GM10248 (cell line): ENCODE results near the gene FSTL5.

Experiments used
- CTCF ChIA-PET: fragments of 300-600 bp; sonication (Branson Sonifier 250); formaldehyde crosslinking; extraction: SDS; loops from one replicate; lab custom pipeline; 2021; ENCODE audit warnings: antibody characterized with exemption; lab: Yijun Ruan, JAX
- POLR2A ChIA-PET: fragments of 350-650 bp; sonication (Branson Sonifier 250); formaldehyde crosslinking; extraction: SDS; loops from one replicate; lab custom pipeline; 2020; ENCODE audit warnings: antibody characterized with exemption; lab: Yijun Ruan, JAX
- DNase-seq: peaks from one replicate; pipeline ENCODE4 v3.0.0; 2012; ENCODE audit errors: extremely low spot score
- CTCF ChIP-seq: IDR thresholded peaks from 2 replicates; pipeline ENCODE4 v1.5.1; 2012; ENCODE audit warnings: mild to moderate bottlenecking, low read depth; ENCODE audit errors: extremely low read depth, missing control alignments, control extremely low read depth

Gene FSTL5

GRCh38 chr4:162015090-162015489, 148.7 kb downstream of the FSTL5 start:
- DNase-seq, result no peak
- TF ChIP-seq CTCF, result no peak
- CTCF ChIA-PET, result no interaction called here
- POLR2A ChIA-PET, result no interaction called here

DNA sequence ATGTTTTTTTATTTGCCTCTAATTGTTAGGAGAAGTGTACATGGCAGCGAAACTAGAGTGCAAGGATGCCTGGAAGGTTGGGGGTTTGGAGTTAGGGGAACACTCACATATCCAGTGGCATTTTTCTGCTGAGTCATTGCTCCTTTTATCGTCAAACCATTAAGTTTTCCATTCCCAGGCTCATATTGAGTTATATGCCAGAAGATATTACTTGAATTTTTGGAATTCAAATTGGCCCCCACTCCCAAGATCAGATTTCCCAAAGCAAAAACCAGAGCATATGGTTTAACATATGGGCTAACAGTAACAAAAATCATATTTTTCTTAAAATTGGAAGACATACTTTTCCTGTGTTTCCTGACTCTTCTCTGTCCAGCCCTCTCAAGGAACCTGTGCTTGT, 152.7 kb downstream of the FSTL5 start:
- ChIA-PET CTCF (no interaction called here), POLR2A (no interaction called here)
- no peak for TF ChIP-seq CTCF
- DNase-seq, result no peak

- no peak for DNase-seq
- TF ChIP-seq CTCF, result no peak
- POLR2A ChIA-PET, result no interaction called here
- CTCF ChIA-PET, result no interaction called here
Measured at GRCh38 chr4:162010362-162010761, 153.4 kb downstream of the FSTL5 start.

DNA sequence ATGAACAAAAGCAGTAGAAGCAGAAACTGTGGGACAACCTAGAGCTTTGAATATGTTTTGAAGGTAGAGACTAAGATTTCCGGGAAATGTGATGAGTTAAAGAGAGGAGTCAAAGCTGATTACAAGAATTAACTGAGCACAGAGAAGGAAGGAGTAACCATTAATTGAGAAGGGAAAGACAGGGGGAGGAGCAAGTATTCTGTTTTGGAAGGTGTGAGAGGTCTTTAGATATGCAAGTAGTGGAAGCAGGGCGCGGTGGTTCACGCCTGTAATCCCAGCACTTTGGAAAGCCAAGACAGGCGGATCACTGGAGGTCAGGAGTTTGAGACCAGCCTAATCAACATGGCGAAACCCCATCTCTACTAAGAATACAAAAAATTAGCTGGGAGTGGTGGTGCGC, 171.5 kb downstream of the FSTL5 start:
- POLR2A ChIA-PET, result no interaction called here
- CTCF ChIA-PET, result no interaction called here
- no peak for TF ChIP-seq CTCF
- DNase-seq, result no peak

- TF ChIP-seq CTCF, result no peak
- no peak for DNase-seq
- ChIA-PET POLR2A (no interaction called here), CTCF (no interaction called here)
Measured at GRCh38 chr4:161991811-161992210, 172.0 kb downstream of the FSTL5 start.

- ChIA-PET CTCF (no interaction called here), POLR2A (no interaction called here)
- TF ChIP-seq CTCF, result no peak
- DNase-seq, result no peak
Measured at GRCh38 chr4:161990721-161991120, 173.1 kb downstream of the FSTL5 start.

DNA sequence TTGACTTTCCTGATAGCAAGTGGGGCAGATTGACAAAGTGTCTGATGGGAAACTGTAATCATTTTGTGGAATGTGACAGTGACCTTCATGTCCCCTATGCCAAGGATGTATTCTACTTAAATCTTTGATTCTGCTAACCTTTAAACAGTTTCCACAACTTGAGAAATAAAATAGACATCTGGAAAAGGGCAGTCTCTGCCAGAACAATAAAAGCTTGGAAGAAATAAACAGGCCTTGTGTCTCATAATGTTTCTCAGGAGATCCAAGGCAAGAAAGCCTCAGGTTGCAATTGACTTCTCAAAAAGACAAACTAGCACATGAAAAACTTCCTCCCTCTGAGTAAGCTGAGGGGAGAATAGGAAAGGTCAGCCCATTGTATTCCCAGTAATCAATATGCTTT, 174.9 kb downstream of the FSTL5 start:
- DNase-seq, result no peak
- POLR2A ChIA-PET, result no interaction called here
- TF ChIP-seq CTCF, result no peak
- CTCF ChIA-PET, result no interaction called here
